NCI-H446 treated with DMSO at 0.1 percent for 48 hours (cell line): ENCODE measurements around the gene PLEKHG5.
"Not testable (repeated sequence)": the region's sequence is repeated elsewhere in the genome, so short reads cannot be mapped to it uniquely, and the experiment has no call there.

Source experiments
- DNase-seq: peaks from one replicate; lab custom pipeline; 2025; lab: John Stamatoyannopoulos, UW

The PLEKHG5 gene

GRCh38 chr1:6463120-6463412, 28.4 kb downstream of the PLEKHG5 start:
- no peak for DNase-seq

- DNase-seq: no peak
These were observed 28.9 kb downstream of the PLEKHG5 start for GRCh38 chr1:6462412-6463119.

- no peak for DNase-seq
These were observed 29.7 kb downstream of the PLEKHG5 start for GRCh38 chr1:6461538-6462411.

- no peak for DNase-seq
These were observed 30.4 kb downstream of the PLEKHG5 start for GRCh38 chr1:6461051-6461530.

- DNase-seq: no peak
These were observed 31.0 kb downstream of the PLEKHG5 start for GRCh38 chr1:6460301-6461050.

GRCh38 chr1:6459850-6460265, 31.6 kb downstream of the PLEKHG5 start:
- no peak for DNase-seq

GRCh38 chr1:6456800-6457466, 34.5 kb downstream of the PLEKHG5 start:
- DNase-seq: no peak

- not testable (repeated sequence) for DNase-seq
These were observed 35.5 kb downstream of the PLEKHG5 start for GRCh38 chr1:6455752-6456520.

- no peak for DNase-seq
These were observed 36.4 kb downstream of the PLEKHG5 start for GRCh38 chr1:6454856-6455751.

GRCh38 chr1:6453895-6454855, 37.3 kb downstream of the PLEKHG5 start:
- DNase-seq: not testable (repeated sequence)

GRCh38 chr1:6450943-6451373, 40.5 kb downstream of the PLEKHG5 start:
- DNase-seq: no peak

GRCh38 chr1:6450486-6450885, 41.0 kb downstream of the PLEKHG5 start:
- not testable (repeated sequence) for DNase-seq

- no peak for DNase-seq
These were observed 41.4 kb downstream of the PLEKHG5 start for GRCh38 chr1:6450005-6450450.

- DNase-seq: no peak
These were observed 42.5 kb downstream of the PLEKHG5 start for GRCh38 chr1:6448749-6449631.

GRCh38 chr1:6447818-6448748, 43.4 kb downstream of the PLEKHG5 start:
- DNase-seq: no peak

- no peak for DNase-seq
These were observed 44.2 kb downstream of the PLEKHG5 start for GRCh38 chr1:6447016-6447817.
